PFSK-1 (cell line): ENCODE measurements around the gene PPFIBP2.

Experiments used
- POLR2AphosphoS5 ChIP-seq: IDR thresholded peaks from 2 replicates; pipeline ENCODE4 v1.6.1; 2012; ENCODE audit warnings: low read depth, mild to moderate bottlenecking, control low read depth, low read length, moderate library complexity
- REST ChIP-seq, 2 experiments: IDR thresholded peaks; 2 replicates each; pipeline versions ENCODE4 v1.6.1 to v1.8.0; 2011 to 2012; ENCODE audit warnings: low read depth in 2 of 2, low read length in 2 of 2, control low read depth in 1 of 2, inconsistent platforms in 1 of 2, mild to moderate bottlenecking in 1 of 2, moderate library complexity in 1 of 2; ENCODE audit not compliant: insufficient read depth in 1 of 2

- no peak for TF ChIP-seq REST (IDR thresholded peaks at IDR 0.05; ENCODE audit: insufficient read depth in 1 of 2, low read depth in 2 of 2, low read length in 2 of 2)
- TF ChIP-seq POLR2AphosphoS5: no peak
Observed at GRCh38 chr11:7577291-7578190, 63.7 kb downstream of the PPFIBP2 start.
